ES-I3 (cell line): ENCODE measurements around the gene FOXC2.

Experiments used
- H3K36me3 ChIP-seq: 2 replicates; pipeline ENCODE4 v1.6.1; 2013; ENCODE audit warnings: mild to moderate bottlenecking, low read length, control low read depth, moderate library complexity; ENCODE audit not compliant: insufficient read depth
- H3K4me1 ChIP-seq: 2 replicates; pipeline ENCODE4 v1.6.1; 2013; ENCODE audit warnings: mild to moderate bottlenecking, control low read depth, low read length; ENCODE audit not compliant: insufficient read depth
- H3K9ac ChIP-seq: 2 replicates; pipeline ENCODE4 v1.6.1; 2013; ENCODE audit warnings: low read depth, mild to moderate bottlenecking, low read length, moderate library complexity
- H3K9me3 ChIP-seq: 2 replicates; pipeline ENCODE4 v1.6.1; 2013; ENCODE audit warnings: mild to moderate bottlenecking, low read length, moderate library complexity; ENCODE audit not compliant: control insufficient read depth, insufficient read depth

The FOXC2 gene

DNA sequence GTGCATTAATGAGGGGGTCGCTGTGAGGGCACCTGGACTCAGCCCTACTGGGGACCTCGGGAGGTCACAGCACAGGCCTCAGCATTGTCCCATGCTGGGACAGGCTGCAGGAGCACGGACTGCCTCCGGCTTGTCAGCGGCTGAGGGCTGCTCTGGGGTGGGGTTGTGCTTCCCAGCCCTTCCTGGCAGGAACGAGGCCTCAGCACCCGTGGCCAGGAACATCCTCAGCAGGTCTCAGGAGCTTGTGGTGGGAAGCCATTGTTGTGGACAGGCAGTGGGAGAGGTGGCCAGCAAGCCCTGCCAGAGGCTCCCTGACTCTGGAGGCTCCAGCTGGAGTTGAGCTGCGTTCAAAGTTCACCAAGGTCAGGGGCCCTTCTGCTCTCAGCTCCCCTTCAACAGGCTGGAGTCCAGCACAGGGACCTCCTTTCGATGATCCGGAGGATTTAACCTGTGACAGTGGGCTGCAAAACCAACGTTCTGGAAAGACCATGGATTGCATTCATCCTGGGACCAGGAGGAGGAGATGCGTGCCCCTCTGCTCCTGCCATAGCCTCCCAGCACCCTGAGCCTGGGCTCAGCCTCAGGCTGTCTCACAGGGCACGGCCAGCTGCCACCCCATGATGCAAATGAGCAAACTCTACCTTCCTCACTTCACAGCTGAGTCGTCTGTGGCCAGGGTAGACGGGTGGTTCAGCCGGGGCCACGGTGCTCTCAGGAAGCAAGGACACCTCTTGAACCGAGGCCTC lies 44.3 kb downstream of the FOXC2 start:
- H3K9ac ChIP-seq: no peak overlapping the region
- H3K4me1 ChIP-seq: peaks cover 27% of the 10 kb centered on the region
- H3K36me3 ChIP-seq: no peaks in the 10 kb centered on the region
- H3K9me3 ChIP-seq: no peaks in the 10 kb centered on the region

DNA sequence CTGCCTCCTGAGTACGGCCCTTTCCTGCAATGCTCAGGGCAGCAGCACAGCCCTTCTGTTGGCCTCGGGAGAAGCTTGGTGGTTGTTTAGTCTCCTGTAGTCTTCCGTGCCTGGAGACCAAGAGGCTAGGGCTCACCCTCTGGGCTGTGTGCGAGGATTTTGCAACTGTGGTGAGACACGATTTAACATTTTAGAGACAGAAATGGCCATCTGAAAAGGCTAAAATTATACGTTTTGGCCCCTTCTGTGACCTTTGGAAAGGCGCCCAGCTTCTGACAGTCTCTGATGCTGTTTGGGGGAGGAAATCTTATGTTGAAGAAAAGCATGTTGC lies 44.9 kb downstream of the FOXC2 start:
- no peaks in the 10 kb centered on the region for H3K9me3 ChIP-seq
- no peaks in the 10 kb centered on the region for H3K36me3 ChIP-seq
- no peak overlapping the region for H3K9ac ChIP-seq
- H3K4me1 ChIP-seq: peaks cover 27% of the 10 kb centered on the region

DNA sequence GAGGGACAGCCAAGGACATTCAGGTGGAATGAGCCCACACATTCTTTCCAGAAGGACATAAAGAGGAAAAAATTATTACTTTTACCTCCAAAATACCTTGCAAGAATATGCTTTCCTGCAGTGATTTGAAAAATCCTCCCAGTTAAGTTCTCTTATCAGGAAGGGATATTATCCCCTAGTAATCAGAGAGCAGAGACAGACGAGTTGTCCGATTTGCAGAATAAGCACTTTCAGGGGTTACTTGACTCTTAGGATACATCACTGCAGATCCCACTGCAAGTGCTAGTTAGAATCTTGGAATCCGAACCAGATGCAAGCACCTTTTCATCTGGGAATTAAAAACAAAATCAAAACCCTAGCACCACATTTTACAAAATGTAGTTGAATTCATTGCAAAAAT lies 45.3 kb downstream of the FOXC2 start:
- Histone ChIP-seq H3K9me3 (no peaks in the 10 kb centered on the region), H3K9ac (no peak overlapping the region), H3K4me1 (peaks cover 27% of the 10 kb centered on the region)

DNA sequence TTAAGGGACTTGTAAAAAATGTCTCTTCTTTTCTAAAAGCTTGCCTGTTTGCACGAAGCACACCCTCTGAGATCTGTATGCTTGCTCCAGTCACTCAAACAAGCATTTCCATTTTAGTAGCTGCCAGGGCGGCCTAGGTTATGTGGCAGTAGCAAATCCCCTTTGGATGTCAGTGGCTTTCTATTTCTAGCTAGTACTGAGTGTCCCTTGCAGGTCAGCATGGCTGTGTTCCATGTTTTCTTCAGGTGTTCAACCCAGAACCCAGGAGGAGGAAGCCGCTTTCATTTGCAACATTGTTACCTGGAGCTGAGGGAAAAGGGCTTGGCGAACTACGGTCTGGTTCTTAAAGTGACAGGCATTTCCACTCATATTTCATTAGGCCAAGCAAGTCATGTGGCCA lies 48.1 kb downstream of the FOXC2 start:
- Histone ChIP-seq H3K36me3 (no peaks in the 10 kb centered on the region), H3K9me3 (no peaks in the 10 kb centered on the region), H3K9ac (no peak overlapping the region), H3K4me1 (peaks cover 14% of the 10 kb centered on the region)

More for the DNA sequence above, 45.3 kb downstream of the FOXC2 start:
- H3K36me3 ChIP-seq: no peaks in the 10 kb centered on the region

DNA sequence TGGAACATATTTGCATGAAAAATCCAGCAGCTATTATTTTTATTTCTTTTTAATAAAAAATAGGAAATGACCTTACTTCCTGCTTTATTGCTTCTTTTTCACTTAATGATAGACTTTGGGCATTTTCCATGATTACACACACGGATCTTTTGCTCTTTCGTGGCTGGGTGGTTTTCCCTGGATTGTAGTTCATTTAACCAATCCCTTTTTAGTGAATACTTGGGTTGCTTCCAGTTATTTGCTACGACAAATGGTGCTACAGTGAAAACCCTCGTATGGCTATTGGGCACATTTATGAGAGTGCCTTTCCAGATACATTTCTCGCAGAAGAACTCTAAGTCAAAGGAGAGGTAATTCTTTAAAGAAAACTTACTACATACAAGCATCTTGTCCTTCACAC lies 50.3 kb downstream of the FOXC2 start:
- peaks cover 9% of the 10 kb centered on the region; the same call in 1 of the 2 replicates for H3K4me1 ChIP-seq
- H3K9me3 ChIP-seq: no peaks in the 10 kb centered on the region
- H3K36me3 ChIP-seq: no peaks in the 10 kb centered on the region
- H3K9ac ChIP-seq: no peak overlapping the region

DNA sequence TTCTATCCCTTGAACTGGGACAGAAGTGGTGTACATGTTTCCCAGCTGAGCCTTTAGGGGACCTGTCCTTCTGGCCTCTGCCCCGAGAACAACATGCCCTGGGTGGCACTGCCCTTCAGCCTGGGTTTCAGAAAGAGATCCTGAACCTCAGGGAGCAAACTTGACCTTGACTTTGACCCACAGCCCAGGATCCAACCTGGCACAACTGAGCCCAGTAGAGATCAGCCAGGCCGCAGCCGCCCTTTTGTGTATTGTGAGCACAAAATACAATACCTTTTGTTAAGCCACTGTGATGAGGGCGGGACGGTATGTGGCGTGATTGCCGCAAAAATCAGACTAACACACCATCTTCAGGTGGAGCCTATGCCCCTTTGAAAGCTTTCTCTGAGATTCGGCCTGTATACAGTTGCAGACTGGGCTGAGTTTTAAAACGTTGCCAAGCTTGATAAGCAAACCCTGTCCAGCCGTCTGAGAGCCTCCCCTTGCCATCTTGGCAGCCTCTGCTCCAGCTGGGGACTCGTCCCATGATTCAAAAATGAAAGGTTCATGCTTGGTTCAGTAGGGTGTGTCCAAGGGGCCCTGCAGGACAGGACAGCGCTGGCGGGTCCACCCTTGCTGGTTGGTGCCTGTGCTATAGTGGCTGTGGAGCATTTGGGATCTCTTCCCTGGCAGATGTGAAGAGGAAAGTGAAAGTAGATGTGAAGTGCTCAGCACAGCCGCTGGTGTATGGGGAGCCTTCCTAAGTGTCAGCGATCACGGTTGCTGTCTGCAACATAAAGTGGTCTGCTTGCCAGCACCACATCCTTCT lies 52.0 kb downstream of the FOXC2 start:
- H3K36me3 ChIP-seq: no peaks in the 10 kb centered on the region
- no peaks in the 10 kb centered on the region for H3K9me3 ChIP-seq
- peaks cover 9% of the 10 kb centered on the region; the same call in 1 of the 2 replicates for H3K4me1 ChIP-seq
- H3K9ac ChIP-seq: no peak overlapping the region
